DND-41 (cell line): Measurements from ENCODE around the gene LIMS1.

Source experiments
- CTCF ChIP-seq: IDR thresholded peaks from 2 replicates; pipeline ENCODE4 v1.5.1; 2012; ENCODE audit warnings: borderline replicate concordance, low read length, moderate library complexity, mild to moderate bottlenecking; ENCODE audit not compliant: poor library complexity, severe bottlenecking; ENCODE audit errors: extremely low read depth
- EZH2 ChIP-seq: IDR thresholded peaks from 3 replicates; pipeline ENCODE4 v1.6.1; 2012; ENCODE audit warnings: borderline replicate concordance, low read depth, mild to moderate bottlenecking, moderate library complexity, low read length, inconsistent platforms; ENCODE audit not compliant: severe bottlenecking

GRCh38 chr2:108616751-108617161 is 82.5 kb downstream of the LIMS1 start:
- TF ChIP-seq CTCF (no peak), EZH2 (no peak)
